Heart right ventricle (tissue), 16 donors: ENCODE data around the gene GRID1. TPM values are rescaled to one million over a fixed set of nuclear protein-coding genes. Genes with fewer than 3 reads are reported as not detected.

ENCODE experiments used
- ATAC-seq, 8 donors: fragments of 200-7000 bp; cut with Tn5 transposase; one replicate each; pipeline ENCODE4 v1.9.1; 2020; ENCODE audit warnings: mild to moderate bottlenecking in 8 of 8, moderate library complexity in 8 of 8, moderate number of reproducible peaks in 1 of 8
- DNase-seq, 2 donors: peaks; one replicate each; pipeline ENCODE4 v3.0.0-alpha.2; 2020
- H3K27ac ChIP-seq, 10 donors: fragments of 200-600 bp; sonication (generic) in 2 of 10; one replicate each; pipeline versions ENCODE4 v1.5.0 to v1.8.0; 2020 to 2022; ENCODE audit warnings: mild to moderate bottlenecking in 3 of 10
- H3K27me3 ChIP-seq, 7 donors: fragments of 200-600 bp; one replicate each; pipeline ENCODE4 v1.8.0; 2021 to 2022; ENCODE audit warnings: mild to moderate bottlenecking in 2 of 7
- H3K36me3 ChIP-seq, 9 donors: fragments of 200-600 bp; sonication (generic) in 1 of 9; one replicate each; pipeline versions ENCODE4 v1.5.0 to v1.8.0; 2020 to 2022; ENCODE audit warnings: mild to moderate bottlenecking in 2 of 9
- H3K4me1 ChIP-seq, 9 donors: fragments of 200-600 bp; sonication (generic) in 1 of 9; one replicate each; pipeline versions ENCODE4 v1.5.0 to v1.8.0; 2020 to 2022; ENCODE audit warnings: mild to moderate bottlenecking in 4 of 9
- H3K4me3 ChIP-seq, 10 donors: fragments of 200-600 bp; sonication (generic) in 2 of 10; one replicate each; pipeline versions ENCODE4 v1.5.0 to v1.8.0; 2020 to 2022; ENCODE audit warnings: mild to moderate bottlenecking in 7 of 10, moderate library complexity in 2 of 10
- H3K9me3 ChIP-seq, 11 donors: fragments of 200-600 bp in 10 of 11; sonication (generic) in 2 of 11; one replicate each; pipeline versions ENCODE4 v1.5.0 to v1.8.0; 2013 to 2022; ENCODE audit warnings: mild to moderate bottlenecking in 2 of 11, control low read depth in 1 of 11, moderate library complexity in 1 of 11
- WGBS, 2 donors: extraction: QIAGEN DNeasy Blood & Tissue Kit; methylation state at CpG; one replicate each; pipeline ENCODE4 v1.1.7; 2013; ENCODE audit warnings: inconsistent platforms in 1 of 2; 5-methylcytosine and 5-hydroxymethylcytosine counted together
- intact Hi-C, 10 donors: fragments of 100-400 bp; cut with DNase I; formaldehyde crosslinking; loops; one replicate each; pipeline versions ENCODE4 v1.11.1 to v1.14.2; 2022
- polyA plus RNA-seq, 2 donors: library from polyadenylated mRNA; stranded (reverse); fragments of 200-250 nt; gene quantifications; one replicate each; pipeline ENCODE4 v1.2.3, GENCODE V29; 2013
- total RNA-seq, 10 donors: library from RNA; stranded (reverse); fragmentation: NEBNext Ultra II Directional in 3 of 10; extraction: Animal tissue kit (Norgen Biotek cat#: 25700) in 3 of 10; gene quantifications; one replicate each; pipeline versions ENCODE4 v1.2.1 to v1.2.4, GENCODE V29; 2021 to 2023
- TF ChIP-seq, protein P1 (sequence below), 9 donors: fragments of 200-600 bp; sonication (generic) in 2 of 9; IDR thresholded peaks; one replicate each; pipeline versions ENCODE4 v1.5.0 to v1.8.0; 2021 to 2022; ENCODE audit warnings: antibody characterized with exemption in 9 of 9, mild to moderate bottlenecking in 5 of 9, moderate library complexity in 1 of 9
- donor health status: Arrhythmogenic right ventricular cardiomyopathy.
- donor health status: ischemic (EF 13 %, LVEDD 7.1; RV severe dilation, severe dysfunction).
- donor health status: healthy with polysubstance abuse.
- donor health status: DM: no; HTN: yes; CAD: no.
- donor health status: DM: no; HTN: no; CAD: no.
- donor health status: ischemic (EF 25% LVEDD 6.9; RV normal size, moderate dysfunction).
- donor health status: ischemic (EF 25% LVEDD 5.7; RV mildly dilated, moderate dysfunction).
- donor health status: healthy.
- donor health status: DM: yes; HTN: yes; CAD: no.
- donor health status: Ischemic cardiomyopathy.
- donor health status: ischemic (EF 35%, LVEDD 5.7; RV mildly dilated, moderate dysfunction).
- donor health status: nonischemic (EF 11% LVEDD 7.7; RV severe dilation, severe dysfunction).
- donor health status: DM: yes; HTN: yes; CAD: no.
- donor health status: PGD.
- donor health status: ischemic (EF 29% LVEDD 5.4; RV normal size, mild dysfunction).
- donor health status: nonischemic (EF 23%, LVEDD 6.1; RV moderate dilation, normal function).

Gene GRID1
- total and polyA plus RNA-seq, 12 donors, result 0.44 to 3.4 (median 1.5) TPM

DNA sequence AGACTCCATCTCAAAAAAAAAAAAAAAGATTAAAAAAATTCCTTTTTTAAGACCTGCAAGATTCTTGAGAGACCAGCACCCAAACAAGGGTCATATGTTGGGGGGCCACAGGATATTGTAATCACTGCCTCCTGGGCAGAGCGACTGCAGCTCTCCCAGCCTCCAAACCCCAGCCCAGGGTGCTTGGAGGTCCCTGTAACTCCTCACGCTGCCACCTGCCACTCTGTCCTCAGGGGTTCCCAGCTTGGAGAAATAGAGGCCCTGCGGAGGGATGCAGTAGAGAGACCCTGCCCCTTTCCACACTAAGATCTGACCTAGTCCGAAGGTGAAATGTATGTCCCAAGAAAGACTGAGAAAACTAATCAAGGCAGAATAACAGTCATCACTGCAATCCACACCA lies 343.7 kb downstream of the GRID1 start:
- H3K36me3 ChIP-seq, result no peaks in the 10 kb centered on the region
- no peak for DNase-seq
- intact Hi-C loops, result no loop called here
- TF ChIP-seq, protein P1, sequence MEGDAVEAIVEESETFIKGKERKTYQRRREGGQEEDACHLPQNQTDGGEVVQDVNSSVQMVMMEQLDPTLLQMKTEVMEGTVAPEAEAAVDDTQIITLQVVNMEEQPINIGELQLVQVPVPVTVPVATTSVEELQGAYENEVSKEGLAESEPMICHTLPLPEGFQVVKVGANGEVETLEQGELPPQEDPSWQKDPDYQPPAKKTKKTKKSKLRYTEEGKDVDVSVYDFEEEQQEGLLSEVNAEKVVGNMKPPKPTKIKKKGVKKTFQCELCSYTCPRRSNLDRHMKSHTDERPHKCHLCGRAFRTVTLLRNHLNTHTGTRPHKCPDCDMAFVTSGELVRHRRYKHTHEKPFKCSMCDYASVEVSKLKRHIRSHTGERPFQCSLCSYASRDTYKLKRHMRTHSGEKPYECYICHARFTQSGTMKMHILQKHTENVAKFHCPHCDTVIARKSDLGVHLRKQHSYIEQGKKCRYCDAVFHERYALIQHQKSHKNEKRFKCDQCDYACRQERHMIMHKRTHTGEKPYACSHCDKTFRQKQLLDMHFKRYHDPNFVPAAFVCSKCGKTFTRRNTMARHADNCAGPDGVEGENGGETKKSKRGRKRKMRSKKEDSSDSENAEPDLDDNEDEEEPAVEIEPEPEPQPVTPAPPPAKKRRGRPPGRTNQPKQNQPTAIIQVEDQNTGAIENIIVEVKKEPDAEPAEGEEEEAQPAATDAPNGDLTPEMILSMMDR (IDR thresholded peaks at IDR 0.05), result no peak
- peaks cover 0 to 47% (median 19%) of the 10 kb centered on the region in 9 donors for H3K4me1 ChIP-seq
- H3K27ac ChIP-seq, result peak overlapping the region in 1 of 10 donors; percentile 81
- 92 to 93% methylated on average over 4 of the region's 4 CpGs for WGBS, 2 donors
- no peaks in the 10 kb centered on the region for H3K9me3 ChIP-seq
- H3K27me3 ChIP-seq, result no peaks in the 10 kb centered on the region
- no peak overlapping the region for H3K4me3 ChIP-seq
- no peak for ATAC-seq

GRCh38 chr10:86020134-86020533 lies 346.5 kb downstream of the GRID1 start:
- H3K9me3 ChIP-seq, result no peaks in the 10 kb centered on the region
- DNase-seq (no peak), ATAC-seq (no peak)
- TF ChIP-seq, protein P1 (IDR thresholded peaks at IDR 0.05), result no peak
- H3K36me3 ChIP-seq, result no peaks in the 10 kb centered on the region
- no peak overlapping the region for H3K27ac ChIP-seq
- 77 to 80% methylated on average over 5 of the region's 5 CpGs for WGBS, 2 donors
- peaks cover 0 to under 1% (median 0%) of the 10 kb centered on the region in 7 donors for H3K27me3 ChIP-seq
- intact Hi-C loops, result no loop called here
- H3K4me1 ChIP-seq, result peaks cover 0 to 52% (median 19%) of the 10 kb centered on the region in 9 donors
- H3K4me3 ChIP-seq, result no peak overlapping the region

- intact Hi-C loops, result loop anchor here in 1 of 10 donors (10.0 kb wide), 1 partner anchor 224 kb away; no protein-coding TSS in a partner anchor
- ATAC-seq, result no peak
- peaks cover 0 to 43% (median 13%) of the 10 kb centered on the region in 9 donors for H3K4me1 ChIP-seq
- no peak for DNase-seq
- H3K4me3 ChIP-seq, result no peak overlapping the region
- TF ChIP-seq, protein P1 (IDR thresholded peaks at IDR 0.05), result no peak
- H3K36me3 ChIP-seq, result no peaks in the 10 kb centered on the region
- peaks cover 0 to 3% (median 0%) of the 10 kb centered on the region in 7 donors for H3K27me3 ChIP-seq
- 90 to 91% methylated on average over 4 of the region's 4 CpGs for WGBS, 2 donors
- no peak overlapping the region for H3K27ac ChIP-seq
- H3K9me3 ChIP-seq, result no peaks in the 10 kb centered on the region
Observed at GRCh38 chr10:86019141-86019540, 347.5 kb downstream of the GRID1 start.

GRCh38 chr10:86018735-86019058 lies 347.9 kb downstream of the GRID1 start:
- Histone ChIP-seq H3K27ac (peak overlapping the region in 3 of 10 donors; percentile 5 to 51 (median 28)), H3K4me3 (no peak overlapping the region), H3K4me1 (peaks cover 0 to 38% (median 13%) of the 10 kb centered on the region in 9 donors), H3K27me3 (peaks cover 0 to 3% (median 0%) of the 10 kb centered on the region in 7 donors), H3K36me3 (no peaks in the 10 kb centered on the region), H3K9me3 (no peaks in the 10 kb centered on the region)
- TF ChIP-seq, protein P1 (IDR thresholded peaks at IDR 0.05), result no peak
- intact Hi-C loops, result loop anchor here in 1 of 10 donors (10.0 kb wide), 1 partner anchor 224 kb away; no protein-coding TSS in a partner anchor
- ATAC-seq (no peak), DNase-seq (no peak)
- WGBS, 2 donors, result 67 to 70% methylated on average over 1 of the region's 1 CpG
